HEK293 (cell line): Measurements from ENCODE around the gene CPN1.

ENCODE experiments used
- CTCF ChIA-PET: fragments of 350-600 bp; formaldehyde crosslinking; extraction: SDS; loops from one replicate; lab custom pipeline; 2021; ENCODE audit warnings: antibody characterized with exemption; lab: Yijun Ruan, JAX
- POLR2A ChIA-PET: fragments of 300-600 bp; formaldehyde crosslinking; extraction: SDS; loops from one replicate; lab custom pipeline; 2020; ENCODE audit warnings: antibody characterized with exemption, inconsistent platforms; lab: Yijun Ruan, JAX
- H3K27ac ChIP-seq: fragments of 200-500 bp; sonication (Bioruptor generic); 2 replicates; pipeline ENCODE4 v1.5.1; 2014; ENCODE audit warnings: low read depth, low read length, control low read depth, inconsistent platforms; ENCODE audit errors: extremely low read depth
- H3K36me3 ChIP-seq, 2 experiments: fragments of 200-500 bp in 1 of 2; sonication (Bioruptor generic) in 1 of 2; 1 replicate in 1 of 2; 2 replicates in 1 of 2; pipeline ENCODE4 v1.5.1; 2014 to 2017; ENCODE audit warnings: inconsistent platforms in 2 of 2, low read length in 2 of 2; ENCODE audit not compliant: control insufficient read depth in 2 of 2, insufficient read depth in 1 of 2
- H3K4me1 ChIP-seq: fragments of 200-500 bp; sonication (Bioruptor generic); 2 replicates; pipeline ENCODE4 v1.5.1; 2014; ENCODE audit warnings: mild to moderate bottlenecking, low read length, inconsistent platforms; ENCODE audit not compliant: control insufficient read depth, insufficient read depth
- H3K4me3 ChIP-seq: 2 replicates; pipeline ENCODE4 v1.5.1; 2011; ENCODE audit warnings: low read depth, mild to moderate bottlenecking, control low read depth, low read length, moderate library complexity
- H3K9me3 ChIP-seq: fragments of 200-500 bp; sonication (Bioruptor generic); 2 replicates; pipeline ENCODE4 v1.5.1; 2014; ENCODE audit warnings: low read depth, low read length, inconsistent platforms; ENCODE audit not compliant: control insufficient read depth, insufficient read depth
- EGR2 ChIP-seq: fragments of 450-650 bp; formaldehyde crosslinking; IDR thresholded peaks from 2 replicates; pipeline ENCODE4 v1.5.1; 2016; ENCODE audit warnings: low read depth, missing biosample characterization, missing genetic modification characterization
- KLF10 ChIP-seq: fragments of 450-650 bp; IDR thresholded peaks from 2 replicates; pipeline ENCODE4 v1.5.1; 2018; ENCODE audit warnings: missing biosample characterization, mild to moderate bottlenecking, missing genetic modification characterization
- OSR2 ChIP-seq: fragments of 450-650 bp; formaldehyde crosslinking; IDR thresholded peaks from 2 replicates; pipeline ENCODE4 v1.5.1; 2016; ENCODE audit warnings: missing biosample characterization, missing genetic modification characterization
- TSHZ1 ChIP-seq: fragments of 450-650 bp; formaldehyde crosslinking; IDR thresholded peaks from 2 replicates; pipeline ENCODE4 v1.5.1; 2016; ENCODE audit warnings: missing biosample characterization, missing genetic modification characterization, borderline replicate concordance
- ZBTB11 ChIP-seq: fragments of 450-650 bp; formaldehyde crosslinking; conservative IDR thresholded peaks from 2 replicates; pipeline ENCODE4 v1.5.1; 2016; ENCODE audit warnings: low read depth, missing biosample characterization, missing genetic modification characterization
- ZBTB6 ChIP-seq: fragments of 450-650 bp; formaldehyde crosslinking; IDR thresholded peaks from 2 replicates; pipeline ENCODE4 v1.5.1; 2017; ENCODE audit warnings: missing biosample characterization, missing genetic modification characterization
- ZNF274 ChIP-seq, 2 experiments: fragments of 200-500 bp in 1 of 2; fragments of 450-650 bp in 1 of 2; sonication (Bioruptor generic) in 1 of 2; formaldehyde crosslinking in 1 of 2; IDR thresholded peaks; 2 replicates each; pipeline versions ENCODE4 v1.5.1 to v1.6.1; 2014 to 2016; ENCODE audit warnings: borderline replicate concordance in 1 of 2, inconsistent platforms in 1 of 2, low read length in 1 of 2, missing biosample characterization in 1 of 2, missing genetic modification characterization in 1 of 2
- ZNF302 ChIP-seq: fragments of 450-650 bp; formaldehyde crosslinking; IDR thresholded peaks from 2 replicates; pipeline ENCODE4 v1.5.1; 2016; ENCODE audit warnings: missing biosample characterization, missing genetic modification characterization, low read depth
- ZNF488 ChIP-seq: fragments of 450-650 bp; formaldehyde crosslinking; IDR thresholded peaks from 2 replicates; pipeline ENCODE4 v1.5.1; 2016; ENCODE audit warnings: missing biosample characterization, missing genetic modification characterization
- ZNF510 ChIP-seq: fragments of 450-650 bp; formaldehyde crosslinking; IDR thresholded peaks from 2 replicates; pipeline ENCODE4 v1.5.1; 2018; ENCODE audit warnings: mild to moderate bottlenecking, missing genetic modification characterization, missing biosample characterization; ENCODE audit not compliant: insufficient replicate concordance
- ZNF529 ChIP-seq: fragments of 450-650 bp; formaldehyde crosslinking; IDR thresholded peaks from 2 replicates; pipeline ENCODE4 v1.5.1; 2017; ENCODE audit warnings: missing genetic modification characterization, missing biosample characterization; ENCODE audit not compliant: insufficient replicate concordance
- ZNF629 ChIP-seq: fragments of 450-650 bp; formaldehyde crosslinking; IDR thresholded peaks from 2 replicates; pipeline ENCODE4 v1.5.1; 2017; ENCODE audit warnings: missing biosample characterization, missing genetic modification characterization
- ZNF76 ChIP-seq: fragments of 450-650 bp; formaldehyde crosslinking; IDR thresholded peaks from 2 replicates; pipeline ENCODE4; 2016; ENCODE audit warnings: low read depth, missing biosample characterization, missing genetic modification characterization, borderline replicate concordance
- ZNF777 ChIP-seq: fragments of 450-650 bp; formaldehyde crosslinking; IDR thresholded peaks from 2 replicates; pipeline ENCODE4 v1.5.1; 2017; ENCODE audit warnings: missing biosample characterization, missing genetic modification characterization, borderline replicate concordance
- ZXDB ChIP-seq: fragments of 450-650 bp; formaldehyde crosslinking; IDR thresholded peaks from 2 replicates; pipeline ENCODE4 v1.5.1; 2016; ENCODE audit warnings: missing biosample characterization, missing genetic modification characterization
- TF ChIP-seq, protein P1 (sequence below): fragments of 450-650 bp; formaldehyde crosslinking; IDR thresholded peaks from 2 replicates; pipeline ENCODE4 v1.5.1; 2017; ENCODE audit warnings: missing biosample characterization, missing genetic modification characterization
- TF ChIP-seq, protein P2 (sequence below): fragments of 450-650 bp; formaldehyde crosslinking; IDR thresholded peaks from 2 replicates; pipeline ENCODE4 v1.5.1; 2016; ENCODE audit warnings: missing biosample characterization, missing genetic modification characterization
- TF ChIP-seq, protein P3 (sequence below): fragments of 450-650 bp; IDR thresholded peaks from 2 replicates; pipeline ENCODE4 v1.5.1; 2018; ENCODE audit warnings: missing biosample characterization, missing genetic modification characterization

The CPN1 gene

GRCh38 chr10:100036850-100037249, 44.8 kb downstream of the CPN1 start (continued):
- TF ChIP-seq TSHZ1 (no peak), ZBTB11 (tag by site-specific recombination) (no peak), ZNF629 (tag by site-specific recombination) (no peak)
- TF ChIP-seq, protein P1, sequence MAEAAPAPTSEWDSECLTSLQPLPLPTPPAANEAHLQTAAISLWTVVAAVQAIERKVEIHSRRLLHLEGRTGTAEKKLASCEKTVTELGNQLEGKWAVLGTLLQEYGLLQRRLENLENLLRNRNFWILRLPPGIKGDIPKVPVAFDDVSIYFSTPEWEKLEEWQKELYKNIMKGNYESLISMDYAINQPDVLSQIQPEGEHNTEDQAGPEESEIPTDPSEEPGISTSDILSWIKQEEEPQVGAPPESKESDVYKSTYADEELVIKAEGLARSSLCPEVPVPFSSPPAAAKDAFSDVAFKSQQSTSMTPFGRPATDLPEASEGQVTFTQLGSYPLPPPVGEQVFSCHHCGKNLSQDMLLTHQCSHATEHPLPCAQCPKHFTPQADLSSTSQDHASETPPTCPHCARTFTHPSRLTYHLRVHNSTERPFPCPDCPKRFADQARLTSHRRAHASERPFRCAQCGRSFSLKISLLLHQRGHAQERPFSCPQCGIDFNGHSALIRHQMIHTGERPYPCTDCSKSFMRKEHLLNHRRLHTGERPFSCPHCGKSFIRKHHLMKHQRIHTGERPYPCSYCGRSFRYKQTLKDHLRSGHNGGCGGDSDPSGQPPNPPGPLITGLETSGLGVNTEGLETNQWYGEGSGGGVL = no peak
- TF ChIP-seq, protein P2, sequence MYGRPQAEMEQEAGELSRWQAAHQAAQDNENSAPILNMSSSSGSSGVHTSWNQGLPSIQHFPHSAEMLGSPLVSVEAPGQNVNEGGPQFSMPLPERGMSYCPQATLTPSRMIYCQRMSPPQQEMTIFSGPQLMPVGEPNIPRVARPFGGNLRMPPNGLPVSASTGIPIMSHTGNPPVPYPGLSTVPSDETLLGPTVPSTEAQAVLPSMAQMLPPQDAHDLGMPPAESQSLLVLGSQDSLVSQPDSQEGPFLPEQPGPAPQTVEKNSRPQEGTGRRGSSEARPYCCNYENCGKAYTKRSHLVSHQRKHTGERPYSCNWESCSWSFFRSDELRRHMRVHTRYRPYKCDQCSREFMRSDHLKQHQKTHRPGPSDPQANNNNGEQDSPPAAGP (tag by site-specific recombination) = no peak
- TF ChIP-seq, protein P3, sequence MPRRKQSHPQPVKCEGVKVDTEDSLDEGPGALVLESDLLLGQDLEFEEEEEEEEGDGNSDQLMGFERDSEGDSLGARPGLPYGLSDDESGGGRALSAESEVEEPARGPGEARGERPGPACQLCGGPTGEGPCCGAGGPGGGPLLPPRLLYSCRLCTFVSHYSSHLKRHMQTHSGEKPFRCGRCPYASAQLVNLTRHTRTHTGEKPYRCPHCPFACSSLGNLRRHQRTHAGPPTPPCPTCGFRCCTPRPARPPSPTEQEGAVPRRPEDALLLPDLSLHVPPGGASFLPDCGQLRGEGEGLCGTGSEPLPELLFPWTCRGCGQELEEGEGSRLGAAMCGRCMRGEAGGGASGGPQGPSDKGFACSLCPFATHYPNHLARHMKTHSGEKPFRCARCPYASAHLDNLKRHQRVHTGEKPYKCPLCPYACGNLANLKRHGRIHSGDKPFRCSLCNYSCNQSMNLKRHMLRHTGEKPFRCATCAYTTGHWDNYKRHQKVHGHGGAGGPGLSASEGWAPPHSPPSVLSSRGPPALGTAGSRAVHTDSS = no peak

DNA sequence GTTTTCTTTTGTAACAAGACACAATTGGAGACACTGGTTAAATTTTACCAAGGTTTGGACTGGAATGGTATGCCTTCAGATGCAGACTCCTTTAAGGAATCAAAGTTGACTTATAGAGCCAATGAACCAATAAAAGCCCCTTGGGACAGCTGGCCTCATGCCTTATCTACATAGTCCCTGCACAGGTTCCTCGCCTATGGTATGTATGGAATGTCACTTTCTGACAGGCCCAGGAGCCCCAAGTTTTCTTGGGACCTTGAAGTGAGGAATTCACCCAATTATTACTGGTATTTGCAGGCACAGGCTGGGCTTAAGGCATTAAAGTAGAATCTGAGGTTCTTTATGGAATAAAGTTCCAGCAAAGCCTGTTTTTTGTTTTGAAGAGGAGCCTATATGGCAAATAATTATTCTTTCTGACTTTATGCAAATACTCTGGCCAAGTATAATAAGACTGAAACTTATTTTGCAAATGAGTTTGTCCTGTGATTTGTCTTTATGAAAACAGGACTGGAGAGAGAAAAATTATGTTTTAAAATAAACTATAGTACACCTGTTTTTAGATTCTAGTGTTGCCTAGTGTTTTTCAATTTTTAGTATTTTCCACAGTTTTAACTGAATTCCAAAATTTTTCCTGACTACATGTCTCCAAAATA, 47.8 kb downstream of the CPN1 start:
- Histone ChIP-seq H3K4me3 (no peak overlapping the region), H3K9me3 (no peaks in the 10 kb centered on the region), H3K4me1 (no peaks in the 10 kb centered on the region), H3K27ac (no peak overlapping the region)
- POLR2A ChIA-PET = no interaction called here
- TF ChIP-seq ZXDB (tag by site-specific recombination) = no peak
- no peak for TF ChIP-seq ZNF76
- TF ChIP-seq, all 188 proteins: peak for 0
- H3K36me3 ChIP-seq = no peaks in the 10 kb centered on the region
- CTCF ChIA-PET = interaction anchor here (1.2 kb wide), 1 partner anchor 25 kb away, joined by 9 read pairs; the partner anchor contains the start of gene DNMBP

DNA sequence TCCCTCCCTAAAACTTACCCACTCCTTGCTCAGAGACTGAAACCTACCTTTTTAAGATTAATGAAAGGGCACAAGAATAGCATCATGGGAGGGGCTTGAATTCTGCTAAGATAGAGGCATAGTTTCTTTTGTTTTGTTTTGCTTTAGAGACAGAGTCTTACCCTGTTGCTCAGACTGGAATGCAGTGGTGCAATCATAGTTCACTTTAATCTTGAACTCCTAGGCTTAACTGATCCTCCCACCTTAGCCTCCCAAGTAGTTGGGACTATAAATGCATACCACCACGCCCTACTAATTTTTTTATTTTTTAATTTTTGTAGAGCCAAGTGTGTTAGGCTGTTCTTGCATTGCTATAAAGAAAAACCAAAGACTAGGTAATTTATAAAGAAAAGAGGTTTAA, 54.3 kb downstream of the CPN1 start:
- H3K9me3 ChIP-seq = no peaks in the 10 kb centered on the region; the same call in 1 of the 2 replicates
- H3K4me3 ChIP-seq = no peak overlapping the region
- H3K27ac ChIP-seq = no peak overlapping the region
- ChIA-PET POLR2A (no interaction called here), CTCF (no interaction called here)
- no peaks in the 10 kb centered on the region for H3K4me1 ChIP-seq
- H3K36me3 ChIP-seq = no peaks in the 10 kb centered on the region
- TF ChIP-seq ZNF302 (no peak), ZBTB6 (tag by site-specific recombination) (no peak), ZNF777 (no peak), OSR2 (tag by site-specific recombination) (no peak), ZNF510 (tag by site-specific recombination) (no peak), KLF10 (tag by site-specific recombination) (no peak), EGR2 (tag by site-specific recombination) (no peak), ZNF488 (tag by site-specific recombination) (no peak), ZNF274 (IDR thresholded peaks at IDR 0.05; ENCODE audit: low read length) (no peak), ZNF274 (tag by site-specific recombination; IDR thresholded peaks at IDR 0.05; ENCODE audit: borderline replicate concordance) (no peak), ZNF529 (tag by site-specific recombination) (no peak)
